ENCODE measurements around the gene CTAGE8.
A peak's percentile ranks its signal among the peaks of the same experiment; 100 is the strongest.
"Not testable (repeated sequence)": the region's sequence is repeated elsewhere in the genome, so short reads cannot be mapped to it uniquely, and the experiment has no call there.

CTAGE8 gene

GRCh38 chr7:144269188-144269587, at the start of gene CTAGE8:
Gene CTAGE8 (minus strand): TSS chr7:144269288. CDS start chr7:144269250, 38 bp downstream.
- DNase-seq (ENCODE audit: low spot score), result not testable (repeated sequence)

GRCh38 chr7:144317537-144317936, 48.4 kb upstream of the CTAGE8 start:
- not testable (repeated sequence) for DNase-seq (ENCODE audit: low spot score)

GRCh38 chr7:144311872-144312469, 42.9 kb upstream of the CTAGE8 start, which contains the start of gene OR2A1:
Gene OR2A1 (plus strand): TSS chr7:144312419. CDS start chr7:144318125, 5,706 bp downstream.
- not testable (repeated sequence) for DNase-seq (ENCODE audit: low spot score)

- DNase-seq (ENCODE audit: low spot score), result not testable (repeated sequence)
Measured at GRCh38 chr7:144311218-144311617, 42.1 kb upstream of the CTAGE8 start.

- DNase-seq (ENCODE audit: low spot score), result not testable (repeated sequence)
Measured at GRCh38 chr7:144309702-144310101, 40.6 kb upstream of the CTAGE8 start.

- DNase-seq (ENCODE audit: low spot score), result not testable (repeated sequence)
Measured at GRCh38 chr7:144305156-144305555, 36.1 kb upstream of the CTAGE8 start.

GRCh38 chr7:144303607-144304006, 34.5 kb upstream of the CTAGE8 start:
- DNase-seq (ENCODE audit: low spot score), result not testable (repeated sequence)

- DNase-seq (ENCODE audit: low spot score), result not testable (repeated sequence)
Measured at GRCh38 chr7:144302578-144303303, 33.7 kb upstream of the CTAGE8 start.

- DNase-seq (ENCODE audit: low spot score), result not testable (repeated sequence)
Measured at GRCh38 chr7:144293794-144294499, 24.9 kb upstream of the CTAGE8 start.

- not testable (repeated sequence) for DNase-seq (ENCODE audit: low spot score)
Measured at GRCh38 chr7:144292384-144293161, 23.5 kb upstream of the CTAGE8 start.

GRCh38 chr7:144291607-144292006, 22.5 kb upstream of the CTAGE8 start:
- DNase-seq (ENCODE audit: low spot score), result not testable (repeated sequence)

GRCh38 chr7:144287171-144287784, 18.2 kb upstream of the CTAGE8 start:
- DNase-seq (ENCODE audit: low spot score), result not testable (repeated sequence)

- DNase-seq (ENCODE audit: low spot score), result not testable (repeated sequence)
Measured at GRCh38 chr7:144283716-144284115, 14.6 kb upstream of the CTAGE8 start.

- DNase-seq (ENCODE audit: low spot score), result not testable (repeated sequence)
Measured at GRCh38 chr7:144282490-144282889, 13.4 kb upstream of the CTAGE8 start.

GRCh38 chr7:144281981-144282380, 12.9 kb upstream of the CTAGE8 start:
- DNase-seq (ENCODE audit: low spot score), result not testable (repeated sequence)

GRCh38 chr7:144280010-144280409, 10.9 kb upstream of the CTAGE8 start:
- not testable (repeated sequence) for DNase-seq (ENCODE audit: low spot score)

GRCh38 chr7:144275281-144275680, 6.2 kb upstream of the CTAGE8 start:
- DNase-seq (ENCODE audit: low spot score), result not testable (repeated sequence)

GRCh38 chr7:144264692-144265091, 4.4 kb downstream of the CTAGE8 start, which contains the start of gene OR2A7:
Gene OR2A7 (minus strand): TSS chr7:144264792. CDS start chr7:144259628, 5,164 bp downstream.
- not testable (repeated sequence) for DNase-seq (ENCODE audit: low spot score)

GRCh38 chr7:144262128-144262527, 7.0 kb downstream of the CTAGE8 start:
- not testable (repeated sequence) for DNase-seq (ENCODE audit: low spot score)

GRCh38 chr7:144259067-144259466, 10.0 kb downstream of the CTAGE8 start:
- DNase-seq (ENCODE audit: low spot score), result not testable (repeated sequence)

GRCh38 chr7:144256112-144256511, 13.0 kb downstream of the CTAGE8 start:
- peak; percentile 14 for DNase-seq (ENCODE audit: low spot score)
